ENCODE results near the gene USP7. TPM values are rescaled to one million over a fixed set of nuclear protein-coding genes. Genes with fewer than 3 reads are reported as not detected.

The USP7 gene
- total and polyA plus RNA-seq, 4 donors = 13.7 to 85.6 (median 37.7) TPM

GRCh38 chr16:8951447-8952280 is 12.0 kb downstream of the USP7 start (continued):
- TF ChIP-seq REST (IDR thresholded peaks at IDR 0.05) (no peak), FOXA2 (IDR thresholded peaks at IDR 0.05) (no peak)

- H3K9ac ChIP-seq (ENCODE audit: low read depth in 1 of 2, low read length in 2 of 2) = no peak overlapping the region
These were observed 13.1 kb downstream of the USP7 start for GRCh38 chr16:8950580-8951077.

More at GRCh38 chr16:8950580-8951077, 13.1 kb downstream of the USP7 start:
- no peak overlapping the region for H3K4me3 ChIP-seq (ENCODE audit: low read depth in 1 of 3, low read length in 3 of 3)
- no peaks in the 10 kb centered on the region for H3K36me3 ChIP-seq (ENCODE audit: control insufficient read depth in 4 of 4, insufficient read depth in 3 of 4, low read depth in 1 of 4, low read length in 3 of 4)
- no peak for DNase-seq (ENCODE audit: low spot score)
- H3K4me1 ChIP-seq (ENCODE audit: control insufficient read depth in 4 of 4, insufficient read depth in 4 of 4, low read length in 3 of 4) = peaks cover 12 to 30% (median 23%) of the 10 kb centered on the region in 4 donors
- WGBS = 81% methylated on average over 11 of the region's 11 CpGs
- no peaks in the 10 kb centered on the region for H3K27me3 ChIP-seq (ENCODE audit: control insufficient read depth in 4 of 4, insufficient read depth in 4 of 4, low read length in 3 of 4)
- no peak for TF ChIP-seq SP1 (IDR thresholded peaks at IDR 0.05)
- TF ChIP-seq RAD21 (IDR thresholded peaks at IDR 0.05) = no peak
- no peak for TF ChIP-seq EGR1 (IDR thresholded peaks at IDR 0.05; ENCODE audit: low read depth in 2 of 2)
- TF ChIP-seq, protein P1, sequence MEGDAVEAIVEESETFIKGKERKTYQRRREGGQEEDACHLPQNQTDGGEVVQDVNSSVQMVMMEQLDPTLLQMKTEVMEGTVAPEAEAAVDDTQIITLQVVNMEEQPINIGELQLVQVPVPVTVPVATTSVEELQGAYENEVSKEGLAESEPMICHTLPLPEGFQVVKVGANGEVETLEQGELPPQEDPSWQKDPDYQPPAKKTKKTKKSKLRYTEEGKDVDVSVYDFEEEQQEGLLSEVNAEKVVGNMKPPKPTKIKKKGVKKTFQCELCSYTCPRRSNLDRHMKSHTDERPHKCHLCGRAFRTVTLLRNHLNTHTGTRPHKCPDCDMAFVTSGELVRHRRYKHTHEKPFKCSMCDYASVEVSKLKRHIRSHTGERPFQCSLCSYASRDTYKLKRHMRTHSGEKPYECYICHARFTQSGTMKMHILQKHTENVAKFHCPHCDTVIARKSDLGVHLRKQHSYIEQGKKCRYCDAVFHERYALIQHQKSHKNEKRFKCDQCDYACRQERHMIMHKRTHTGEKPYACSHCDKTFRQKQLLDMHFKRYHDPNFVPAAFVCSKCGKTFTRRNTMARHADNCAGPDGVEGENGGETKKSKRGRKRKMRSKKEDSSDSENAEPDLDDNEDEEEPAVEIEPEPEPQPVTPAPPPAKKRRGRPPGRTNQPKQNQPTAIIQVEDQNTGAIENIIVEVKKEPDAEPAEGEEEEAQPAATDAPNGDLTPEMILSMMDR (IDR thresholded peaks at IDR 0.05; ENCODE audit: low read depth, low read length, missing input control) = no peak
- TF ChIP-seq, protein P2, sequence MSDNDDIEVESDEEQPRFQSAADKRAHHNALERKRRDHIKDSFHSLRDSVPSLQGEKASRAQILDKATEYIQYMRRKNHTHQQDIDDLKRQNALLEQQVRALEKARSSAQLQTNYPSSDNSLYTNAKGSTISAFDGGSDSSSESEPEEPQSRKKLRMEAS (IDR thresholded peaks at IDR 0.05) = no peak
- no peak for TF ChIP-seq ZBTB33 (IDR thresholded peaks at IDR 0.05)
- no peak for TF ChIP-seq TAF1 (conservative IDR thresholded peaks at IDR 0.05)
- no peak for TF ChIP-seq YY1 (IDR thresholded peaks at IDR 0.05)
- no peak for TF ChIP-seq HNF4G (IDR thresholded peaks at IDR 0.05)
- TF ChIP-seq JUND (IDR thresholded peaks at IDR 0.05) = no peak
- TF ChIP-seq REST (IDR thresholded peaks at IDR 0.05) = no peak
- TF ChIP-seq, protein P3, sequence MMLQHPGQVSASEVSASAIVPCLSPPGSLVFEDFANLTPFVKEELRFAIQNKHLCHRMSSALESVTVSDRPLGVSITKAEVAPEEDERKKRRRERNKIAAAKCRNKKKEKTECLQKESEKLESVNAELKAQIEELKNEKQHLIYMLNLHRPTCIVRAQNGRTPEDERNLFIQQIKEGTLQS (IDR thresholded peaks at IDR 0.05) = no peak
- no peak for TF ChIP-seq FOXA1 (IDR thresholded peaks at IDR 0.05)
- TF ChIP-seq RXRA (IDR thresholded peaks at IDR 0.05) = no peak
- no peak for TF ChIP-seq NR2F2 (IDR thresholded peaks at IDR 0.05)
- no peak for TF ChIP-seq HNF4A (conservative IDR thresholded peaks at IDR 0.05)
- TF ChIP-seq FOXA2 (IDR thresholded peaks at IDR 0.05) = no peak
- H3K9me3 ChIP-seq (ENCODE audit: control insufficient read depth in 4 of 4, low read length in 3 of 4) = no peaks in the 10 kb centered on the region
- H3K27ac ChIP-seq (ENCODE audit: low read depth in 1 of 2, low read length in 2 of 2) = no peak overlapping the region
